Glomerular endothelial cell (primary cell): ENCODE results near the gene RIN1. TPM values are rescaled to one million over a fixed set of nuclear protein-coding genes. Genes with fewer than 3 reads are reported as not detected.
A peak's percentile ranks its signal among the peaks of the same experiment; 100 is the strongest.
"Not testable (repeated sequence)": the region's sequence is repeated elsewhere in the genome, so short reads cannot be mapped to it uniquely, and the experiment has no call there.

ENCODE experiments used
- DNase-seq: peaks from one replicate; pipeline ENCODE4 v3.0.0-alpha.2; 2011; ENCODE audit warnings: low read depth, low spot score; ENCODE audit errors: extremely low read depth
- total RNA-seq: library from RNA; depleted of rRNA; stranded (reverse); fragments of >200 nt; gene quantifications from 2 replicates; pipeline ENCODE4 v1.2.3, GENCODE V29; 2015

The RIN1 gene
- total RNA-seq, 1 donor from 2014 or later, result 17.2 TPM

DNA sequence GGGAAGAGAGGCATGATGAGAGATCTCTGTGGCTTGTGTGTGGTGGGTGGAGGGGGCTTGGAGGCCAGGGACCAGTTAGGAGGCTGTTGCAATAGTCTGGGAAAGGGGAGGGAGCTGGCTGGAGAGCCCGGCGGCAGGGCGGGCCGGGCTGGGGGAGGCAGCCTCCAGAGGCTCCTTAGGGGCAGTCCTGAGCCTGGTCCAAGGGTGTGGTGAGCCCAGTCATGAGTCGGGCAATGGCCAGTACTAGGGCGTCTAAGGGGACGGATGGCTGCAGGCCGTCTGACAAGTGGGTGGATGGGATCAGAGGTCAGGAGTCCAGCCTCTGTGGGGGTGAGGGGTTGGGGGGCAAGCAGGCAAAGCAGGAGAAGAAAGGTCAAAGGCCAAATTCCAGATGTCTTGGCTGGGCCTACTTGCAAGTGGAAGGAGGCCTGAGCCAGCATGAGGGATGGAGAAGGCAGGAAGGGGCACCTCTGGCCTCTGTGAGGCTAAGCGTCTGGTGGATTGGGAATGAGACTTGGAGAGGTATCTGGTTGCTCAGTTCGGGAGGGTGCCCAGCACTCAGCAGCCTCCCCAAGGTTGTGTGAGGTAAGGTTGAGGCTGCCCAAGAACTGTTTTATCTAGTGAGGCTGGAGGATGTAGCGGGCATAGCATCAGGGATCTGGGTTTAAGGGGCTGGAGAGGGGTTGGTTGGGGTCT lies 13.4 kb downstream of the RIN1 start:
- no peak for DNase-seq

DNA sequence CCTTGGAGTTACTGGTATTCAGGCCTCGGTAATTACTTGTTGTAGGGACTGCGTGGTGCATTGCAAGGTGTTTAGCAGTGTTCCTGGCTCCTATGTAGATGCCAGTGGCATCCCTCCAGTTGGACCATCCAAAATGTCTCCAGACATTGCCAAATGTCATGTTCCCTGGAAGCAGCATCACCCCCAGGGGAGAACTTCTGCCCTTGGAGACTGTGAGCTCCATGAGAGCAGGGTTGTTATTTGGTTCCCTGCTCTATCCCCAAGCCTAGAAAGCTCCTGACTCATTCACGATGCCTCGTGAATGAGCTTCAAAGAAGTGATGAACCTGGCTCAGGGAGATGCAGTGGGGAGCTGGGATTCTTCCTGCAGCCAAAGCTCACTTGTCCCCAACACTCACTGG lies 14.6 kb downstream of the RIN1 start:
- DNase-seq, result no peak

DNA sequence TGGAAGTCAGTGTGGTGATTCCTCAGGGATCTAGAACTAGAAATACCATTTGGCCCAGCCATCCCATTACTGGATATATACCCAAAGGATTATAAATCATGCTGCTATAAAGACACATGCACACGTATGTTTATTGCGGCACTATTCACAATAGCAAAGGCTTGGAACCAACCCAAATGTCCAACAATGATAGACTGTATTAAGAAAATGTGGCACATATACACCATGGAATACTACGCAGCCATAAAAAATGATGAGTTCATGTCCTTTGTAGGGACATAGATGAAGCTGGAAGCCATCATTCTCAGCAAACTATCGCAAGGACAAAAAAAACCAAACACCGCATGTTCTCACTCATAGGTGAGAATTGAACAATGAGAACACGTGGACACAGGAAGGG lies 15.5 kb downstream of the RIN1 start:
- DNase-seq, result not testable (repeated sequence)

GRCh38 chr11:66320289-66320688 lies 15.9 kb downstream of the RIN1 start:
- DNase-seq, result not testable (repeated sequence)

DNA sequence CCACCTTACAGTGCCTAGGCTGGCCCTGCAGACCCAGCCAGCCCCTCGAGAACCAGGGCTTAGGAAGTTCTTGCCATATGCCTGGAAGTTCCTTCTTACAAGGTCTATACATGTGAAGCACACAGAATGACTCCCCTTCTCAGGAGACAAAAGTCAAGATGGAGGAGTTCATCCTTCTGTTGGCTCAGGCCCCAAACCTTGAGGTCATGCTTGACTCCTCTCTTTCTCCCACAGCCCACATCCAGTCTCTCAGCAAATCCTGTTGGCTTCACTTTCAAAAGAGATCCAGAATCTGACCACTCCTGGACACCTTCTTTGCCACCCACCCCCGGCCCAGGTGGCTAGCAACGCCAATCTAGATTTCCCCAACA lies 17.6 kb downstream of the RIN1 start:
- DNase-seq, result no peak

- no peak for DNase-seq
Measured at GRCh38 chr11:66317723-66318599, 18.3 kb downstream of the RIN1 start.

DNA sequence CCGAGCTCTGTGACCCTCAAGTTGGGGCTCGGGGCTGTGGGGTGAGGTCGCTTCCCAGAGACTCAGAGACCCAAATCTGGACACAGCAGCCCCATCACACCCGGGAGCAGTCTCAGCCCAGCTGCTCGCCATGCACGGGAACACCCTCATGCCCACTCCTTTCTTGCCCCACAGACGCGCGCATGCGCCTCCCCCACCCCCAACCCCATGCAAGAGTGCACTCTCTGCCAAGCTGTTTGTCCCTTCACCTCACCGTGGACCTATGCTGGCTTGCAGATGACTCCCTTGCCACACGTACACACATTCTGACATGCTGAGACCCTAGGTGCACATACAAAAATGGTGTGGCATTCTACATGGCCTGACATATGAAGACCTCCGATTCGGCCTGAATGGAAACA lies 18.9 kb downstream of the RIN1 start:
- no peak for DNase-seq

DNA sequence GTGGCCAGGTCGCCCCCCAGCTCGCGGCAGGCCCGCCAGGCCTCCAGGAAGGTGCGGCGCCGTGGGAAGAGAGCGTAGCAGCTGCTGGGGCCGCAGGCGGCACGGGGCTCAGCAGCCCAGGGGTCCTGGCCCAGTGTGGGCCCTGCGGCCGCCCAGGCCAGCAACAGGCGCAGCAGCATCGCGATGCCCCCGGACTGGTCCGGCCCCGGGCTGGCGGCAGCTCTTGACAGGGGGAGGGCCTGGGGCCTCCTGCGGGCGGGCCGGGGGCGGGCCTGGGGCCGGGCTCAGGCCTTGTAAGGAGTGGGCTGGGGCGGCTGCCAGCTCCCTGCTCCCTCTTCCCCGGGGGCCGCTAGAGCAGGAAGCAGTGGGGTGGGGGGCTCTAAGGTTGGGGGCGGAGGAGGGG lies 19.4 kb downstream of the RIN1 start, which contains the start of gene CD248:
Gene CD248, minus strand, starts transcription at position 196 of the 403 bp plus-strand sequence. Its CDS starts 17 bp downstream, at position 179.
- DNase-seq, result no peak

- DNase-seq, result no peak
Measured at GRCh38 chr11:66315921-66316811, 20.1 kb downstream of the RIN1 start.

DNA sequence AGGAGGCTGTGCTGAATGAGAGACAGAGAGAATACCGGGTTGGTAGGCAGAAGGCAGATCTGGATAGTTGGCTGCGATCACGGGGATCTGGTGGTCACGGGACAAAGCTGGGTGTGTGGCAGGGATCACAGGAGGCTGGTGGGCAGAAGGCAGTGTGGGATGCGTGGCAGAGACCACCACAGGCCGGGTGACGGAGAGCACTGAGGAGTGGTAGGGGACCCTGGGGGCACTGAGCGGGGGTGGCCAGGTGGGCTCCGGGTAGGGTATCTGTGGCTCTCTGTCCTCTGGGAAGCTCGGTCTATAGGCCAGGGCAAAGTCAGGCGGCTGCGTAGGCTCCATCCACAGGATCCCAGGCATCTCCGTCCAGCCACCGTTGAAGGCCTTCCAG lies 20.7 kb downstream of the RIN1 start:
- no peak for DNase-seq

- no peak for DNase-seq
Measured at GRCh38 chr11:66314561-66315497, 21.4 kb downstream of the RIN1 start.

GRCh38 chr11:66314186-66314501 lies 22.1 kb downstream of the RIN1 start:
- DNase-seq, result no peak

GRCh38 chr11:66313321-66314185 lies 22.7 kb downstream of the RIN1 start:
- DNase-seq, result no peak

DNA sequence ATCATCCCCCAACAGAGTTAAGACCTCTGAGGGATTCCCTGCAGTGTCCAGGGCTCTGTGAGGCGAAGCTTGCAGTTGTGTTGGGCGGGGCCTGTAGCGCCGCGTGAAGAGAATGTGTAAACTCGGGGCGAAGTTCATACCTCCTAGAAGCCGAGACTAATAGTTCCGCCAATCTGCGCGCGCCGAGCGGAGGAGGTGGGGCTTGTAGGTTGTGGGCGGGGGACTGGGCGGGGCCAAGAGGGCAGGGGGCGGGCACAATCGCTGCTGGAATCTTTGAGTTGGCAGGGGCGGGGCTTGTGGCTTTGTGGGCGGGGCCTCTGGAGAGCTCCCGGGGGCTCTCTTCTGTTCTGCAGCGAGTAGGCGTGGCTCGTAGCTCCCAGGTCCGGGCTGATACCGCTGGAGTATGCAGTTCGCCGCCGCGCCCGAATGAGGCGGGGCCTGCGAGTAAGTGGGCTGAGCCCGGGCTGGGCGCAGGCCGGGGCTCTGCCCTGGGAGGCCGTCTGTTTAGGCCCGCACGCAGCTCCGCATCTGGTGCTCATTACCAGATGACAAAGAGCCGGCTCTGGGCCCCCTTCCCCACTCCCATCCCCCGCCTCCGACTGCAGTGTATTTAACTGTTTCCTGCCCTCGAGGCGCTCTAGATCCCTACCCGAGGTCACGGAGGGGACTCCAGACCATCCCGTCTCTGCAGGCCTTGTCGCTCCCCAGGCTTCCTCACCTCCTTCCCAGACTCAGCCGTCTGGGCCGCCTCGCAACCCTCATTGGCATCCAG lies 23.5 kb downstream of the RIN1 start:
- DNase-seq, result peak; percentile 74

DNA sequence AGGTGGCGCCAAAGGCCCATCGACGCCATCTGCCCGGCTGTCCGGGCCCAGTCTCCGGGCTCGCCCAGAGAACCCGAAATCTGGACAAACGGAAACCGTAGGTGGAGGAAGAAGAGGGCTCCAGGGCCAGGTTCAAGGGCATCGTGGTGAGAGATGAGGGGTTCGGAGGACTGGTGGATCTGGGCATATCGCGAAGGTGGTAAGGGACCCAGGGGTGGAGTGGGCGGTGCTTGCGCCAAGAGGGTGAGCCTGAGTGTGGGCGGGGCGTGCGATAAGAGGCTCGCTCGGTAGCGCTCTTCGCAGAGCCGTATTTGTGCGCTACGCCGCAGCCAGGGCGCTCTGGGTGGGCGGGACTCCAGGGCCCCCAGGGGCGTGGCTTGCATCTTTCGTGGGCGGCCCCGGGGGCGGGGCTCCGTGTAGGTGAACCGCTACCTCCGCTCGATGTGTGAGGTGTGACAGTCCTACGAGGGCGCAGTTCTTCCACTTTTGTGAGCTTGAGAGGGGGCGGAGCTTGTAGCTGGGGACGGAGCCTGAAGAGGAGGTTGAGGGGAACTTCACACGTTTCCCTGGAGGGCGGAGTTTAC lies 24.2 kb downstream of the RIN1 start:
- peak; percentile 41 for DNase-seq

DNA sequence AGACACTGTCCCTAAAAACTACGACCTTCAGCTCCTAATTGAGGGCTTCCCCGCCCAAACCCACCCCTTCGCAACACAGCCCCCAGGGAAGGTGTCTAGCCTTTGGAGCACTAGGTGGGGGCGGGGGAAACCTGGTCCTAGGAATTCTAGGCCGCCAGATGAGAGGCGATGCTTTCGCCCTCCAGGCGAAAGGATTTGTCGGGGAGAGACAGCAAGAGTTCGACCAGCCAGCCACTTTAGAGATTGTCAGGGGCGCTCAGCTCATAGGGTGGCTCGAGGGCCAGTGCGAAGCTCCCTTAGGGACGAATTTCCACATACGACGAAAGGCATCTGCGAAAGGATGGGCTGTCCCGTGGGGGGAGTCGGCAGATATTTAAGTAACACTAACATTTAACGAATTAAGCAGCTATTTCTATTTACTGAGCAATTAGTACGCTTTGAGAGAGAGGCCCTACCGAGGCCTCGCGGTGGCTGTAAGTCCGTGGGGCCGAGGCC lies 24.7 kb downstream of the RIN1 start:
- no peak for DNase-seq

DNA sequence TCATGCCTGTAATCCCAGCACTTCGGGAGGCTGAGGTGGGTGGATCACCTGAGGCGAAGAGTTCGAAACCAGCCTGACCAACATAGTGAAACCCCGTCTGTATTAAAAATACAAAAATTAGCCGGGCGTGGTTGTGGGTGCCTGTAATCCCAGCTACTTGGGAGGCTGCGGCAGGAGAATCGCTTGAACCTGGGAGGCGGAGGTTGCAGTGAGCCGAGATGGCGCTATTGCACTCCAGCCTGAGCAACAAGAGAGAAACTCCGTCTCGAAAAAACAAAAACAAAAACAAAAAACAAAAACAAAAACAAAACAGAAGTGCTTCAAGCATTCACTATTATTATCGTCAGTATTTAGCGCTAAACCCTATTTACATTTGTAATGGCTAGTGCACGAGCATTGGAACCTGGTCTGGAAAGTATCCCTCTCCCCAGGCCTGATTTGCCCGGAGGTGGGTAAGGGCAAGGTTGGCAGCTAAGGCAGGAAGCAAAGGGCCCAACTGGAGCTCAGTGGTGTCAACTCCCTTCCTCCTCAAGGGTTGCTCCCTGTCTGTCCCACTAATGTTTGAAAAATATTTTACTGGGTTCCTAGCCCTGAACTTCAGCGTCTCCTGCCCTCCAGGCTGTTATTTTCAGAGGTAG lies 25.3 kb downstream of the RIN1 start:
- not testable (repeated sequence) for DNase-seq
